ENCODE measurements around the gene NARF. TPM values are rescaled to one million over a fixed set of nuclear protein-coding genes. Genes with fewer than 3 reads are reported as not detected.

Gene NARF
- total and polyA plus RNA-seq, 2 of the 8 experiments (the other 6 are each of a cell fraction or from before 2014, with no cell fraction given) = 97.4 to 131 TPM

- H3K4me2 ChIP-seq (ENCODE audit: insufficient read depth in 1 of 2, low read depth in 2 of 2, low read length in 2 of 2) = no peak overlapping the region
- H2AFZ ChIP-seq (ENCODE audit: low read length) = no peak overlapping the region
- H3K4me1 ChIP-seq (replicated peaks in 1 of 4; ENCODE audit: control insufficient read depth in 3 of 4, insufficient read depth in 4 of 4, low read length in 3 of 4) = peaks cover 0 to 2% (median under 1%) of the 10 kb centered on the region in 4 experiments; a peak in 2 of 7 replicates
- H3K4ac ChIP-seq (replicated peaks; ENCODE audit: insufficient read length, low read depth, low read length) = no peak overlapping the region
- H2BK20ac ChIP-seq (ENCODE audit: low read length) = no peak overlapping the region
- no peak overlapping the region for H3K14ac ChIP-seq (ENCODE audit: insufficient read length)
- no peak overlapping the region for H3K27ac ChIP-seq (ENCODE audit: low read depth, low read length)
- H3K4me3 ChIP-seq (ENCODE audit: extremely low read depth in 1 of 4, insufficient read depth in 2 of 4, low read depth in 3 of 4, low read length in 4 of 4) = no peak overlapping the region
- H4K5ac ChIP-seq (ENCODE audit: insufficient read length, low read depth, low read length) = no peak overlapping the region
- no peak overlapping the region for H2BK15ac ChIP-seq (ENCODE audit: low read length)
- H3K23me2 ChIP-seq (ENCODE audit: low read depth, low read length) = no peaks in the 10 kb centered on the region; the same call in 1 of the 2 replicates
- no peak overlapping the region for H3K56ac ChIP-seq (replicated peaks; ENCODE audit: insufficient read length, low read depth, low read length)
- WGBS, 2 experiments (ENCODE audit: extremely low coverage in 1 of 2, insufficient coverage in 1 of 2, insufficient read length in 1 of 2, insufficient replicate concordance in 2 of 2, low coverage in 1 of 2, low lambda C conversion rate in 2 of 2, missing lambda C conversion rate in 1 of 2) = 87% methylated on average over 7 of the region's 7 CpGs; no CpG with 5 or more reads in 1 of the 2 experiments
- H3K27me3 ChIP-seq (replicated peaks in 1 of 4; ENCODE audit: control insufficient read depth in 3 of 4, extremely low read depth in 1 of 4, insufficient read depth in 3 of 4, low read length in 3 of 4) = no peaks in the 10 kb centered on the region
- H4K8ac ChIP-seq (ENCODE audit: extremely low read depth, insufficient read depth, low read length) = no peak overlapping the region
- no peak overlapping the region for H2BK120ac ChIP-seq (replicated peaks; ENCODE audit: low read depth, low read length)
- FAIRE-seq = no peak
- no peak overlapping the region for H4K91ac ChIP-seq (replicated peaks; ENCODE audit: insufficient read length, low read length)
- no peak overlapping the region for H2AK5ac ChIP-seq (ENCODE audit: low read depth, low read length)
- no peak overlapping the region for H3K18ac ChIP-seq (ENCODE audit: extremely low read depth, low read length)
- no peak for DNase-seq (ENCODE audit: low read depth in 1 of 2, low spot score in 2 of 2)
- H3K9ac ChIP-seq (replicated peaks in 1 of 4; ENCODE audit: extremely low read depth in 1 of 4, low read depth in 3 of 4, low read length in 3 of 4) = 0 out of 7 replicates have a peak overlapping the region, but pooled peaks of 1 of the 4 experiments have one; percentile 13
- ChIA-PET POLR2A (ENCODE audit: partially characterized antibody) (interaction anchor here (0.9 kb wide), 1 partner anchor 9 kb away, joined by 3 read pairs; no protein-coding TSS in a partner anchor), CTCF (ENCODE audit: partially characterized antibody) (interaction anchor here (1.6 to 2.5 kb wide), 2 partner anchors 9 to 17 kb away, joined by 5 to 8 read pairs; no protein-coding TSS in a partner anchor)
- H2BK5ac ChIP-seq (ENCODE audit: low read depth, low read length) = no peak overlapping the region
- H2BK12ac ChIP-seq (ENCODE audit: low read depth, low read length) = no peak overlapping the region
- H4K20me1 ChIP-seq (replicated peaks in 1 of 2; ENCODE audit: control insufficient read depth in 1 of 2, insufficient read depth in 2 of 2, low read length in 2 of 2) = peaks cover 3 to 14% of the 10 kb centered on the region in 2 experiments
- peaks cover 0 to 3% of the 10 kb centered on the region in 2 experiments; a peak in 1 of 4 replicates for H3K79me2 ChIP-seq (ENCODE audit: control insufficient read depth in 1 of 2, insufficient read depth in 2 of 2, low read length in 2 of 2)
- H3K9me3 ChIP-seq (ENCODE audit: insufficient read depth in 2 of 2, low read depth in 1 of 2, low read length in 1 of 2) = no peaks in the 10 kb centered on the region
- no peak overlapping the region for H3K23ac ChIP-seq (ENCODE audit: insufficient read length)
- H3K36me3 ChIP-seq (ENCODE audit: control insufficient read depth in 2 of 4, insufficient read depth in 4 of 4, low read length in 3 of 4) = peaks cover 27 to 39% (median 30%) of the 10 kb centered on the region in 4 experiments
- H3K79me1 ChIP-seq (ENCODE audit: low read depth, low read length) = 0 out of 2 replicates have a peak, but pooled peaks cover 4% of the 10 kb centered on the region
- TF ChIP-seq CEBPB (IDR thresholded peaks at IDR 0.05; ENCODE audit: low read depth, low read length) (no peak), MAFK (IDR thresholded peaks at IDR 0.05; ENCODE audit: low read depth, low read length) (no peak), SUZ12 (IDR thresholded peaks at IDR 0.05; ENCODE audit: low read length) (no peak), CBX8 (IDR thresholded peaks at IDR 0.05; ENCODE audit: borderline replicate concordance, low read depth, low read length) (no peak), FOSL1 (IDR thresholded peaks at IDR 0.05; ENCODE audit: insufficient read depth, low read depth, low read length) (no peak), TAF7 (optimal IDR thresholded peaks at IDR 0.05; ENCODE audit: borderline replicate concordance, low read depth, low read length) (no peak), GABPA (IDR thresholded peaks at IDR 0.05; ENCODE audit: borderline replicate concordance, insufficient read depth, low read length) (no peak), E2F6 (IDR thresholded peaks at IDR 0.05) (no peak), BCL11A (IDR thresholded peaks at IDR 0.05; ENCODE audit: low read depth in 2 of 2, low read length in 2 of 2) (no peak)
Observed at GRCh38 chr17:82463925-82464566, 5.5 kb downstream of the NARF start.
